GM19351 (cell line): Measurements from ENCODE around the gene SPAG4.

ENCODE experiments used
- ATAC-seq: cut with Tn5 transposase; IDR thresholded peaks from one replicate; pipeline ENCODE4 v1.9.1; 2021; ENCODE audit warnings: mild to moderate bottlenecking, moderate library complexity; ENCODE audit not compliant: unreplicated experiment

The SPAG4 gene

DNA sequence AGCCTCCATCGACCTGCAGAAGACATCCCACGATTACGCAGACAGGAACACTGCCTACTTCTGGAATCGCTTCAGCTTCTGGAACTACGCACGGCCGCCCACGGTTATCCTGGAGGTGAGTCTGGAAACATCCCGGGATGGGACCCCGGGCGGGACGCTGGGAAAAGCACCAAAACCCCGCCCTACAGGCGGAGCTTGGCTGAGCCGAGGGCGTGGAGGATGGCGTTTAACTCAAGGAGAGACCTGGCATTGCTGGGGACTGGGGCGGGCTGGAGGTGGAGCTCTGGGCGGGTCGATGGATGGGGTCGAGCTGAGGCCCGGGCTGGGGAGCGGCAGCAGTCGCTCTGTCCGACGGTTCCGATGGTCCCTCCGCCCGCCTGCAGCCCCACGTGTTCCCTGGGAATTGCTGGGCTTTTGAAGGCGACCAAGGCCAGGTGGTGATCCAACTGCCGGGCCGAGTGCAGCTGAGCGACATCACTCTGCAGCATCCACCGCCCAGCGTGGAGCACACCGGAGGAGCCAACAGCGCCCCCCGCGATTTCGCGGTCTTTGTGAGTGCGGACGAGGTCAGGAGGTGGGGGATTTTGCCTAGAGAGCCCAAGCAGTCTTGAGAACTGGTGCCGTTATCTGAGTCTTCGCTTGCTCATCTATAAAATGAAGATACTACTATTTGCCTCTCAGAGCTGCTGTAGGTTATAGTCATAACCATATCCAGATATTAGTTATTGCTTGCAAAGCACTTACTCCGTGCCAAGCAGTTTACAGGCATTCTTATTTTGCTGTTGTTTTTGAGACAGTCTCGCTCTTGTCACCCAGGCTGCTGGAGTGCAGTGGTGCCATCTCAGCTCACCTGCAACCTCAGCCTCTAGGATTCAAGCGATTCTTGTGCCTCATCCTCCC lies 3.8 kb downstream of the SPAG4 start:
- ATAC-seq = peak; percentile 39

DNA sequence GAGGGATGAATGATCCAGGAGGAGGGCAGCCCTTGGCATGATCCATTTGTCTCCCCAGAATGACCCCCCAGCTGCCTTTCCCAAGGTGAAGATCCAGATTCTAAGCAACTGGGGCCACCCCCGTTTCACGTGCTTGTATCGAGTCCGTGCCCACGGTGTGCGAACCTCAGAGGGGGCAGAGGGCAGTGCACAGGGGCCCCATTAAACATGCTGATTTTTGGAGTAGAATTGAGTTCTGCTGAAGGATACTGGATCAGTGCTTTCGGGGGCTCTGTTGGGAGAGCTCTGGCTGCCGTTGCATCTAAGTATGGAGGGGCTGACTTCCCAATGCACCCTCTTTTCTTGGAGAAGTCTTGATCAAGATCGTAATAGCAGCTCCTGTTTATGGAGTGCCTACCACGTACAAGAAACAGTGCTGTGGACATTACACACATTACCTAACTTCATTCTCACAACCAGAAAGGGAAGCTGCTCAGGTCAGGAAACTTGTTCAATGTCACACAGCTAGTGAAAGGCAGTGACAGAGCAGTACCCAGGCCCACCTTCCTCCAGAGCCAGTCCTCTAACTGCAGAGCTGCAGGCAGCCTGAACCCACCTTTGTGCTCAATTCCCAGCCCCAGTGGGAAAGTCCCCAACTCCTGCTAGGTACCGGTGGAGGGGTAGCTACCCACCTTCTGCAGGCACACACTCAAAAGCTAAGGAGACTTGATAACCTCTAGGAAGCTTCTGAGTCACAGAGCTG lies 5.4 kb downstream of the SPAG4 start:
- no peak for ATAC-seq

DNA sequence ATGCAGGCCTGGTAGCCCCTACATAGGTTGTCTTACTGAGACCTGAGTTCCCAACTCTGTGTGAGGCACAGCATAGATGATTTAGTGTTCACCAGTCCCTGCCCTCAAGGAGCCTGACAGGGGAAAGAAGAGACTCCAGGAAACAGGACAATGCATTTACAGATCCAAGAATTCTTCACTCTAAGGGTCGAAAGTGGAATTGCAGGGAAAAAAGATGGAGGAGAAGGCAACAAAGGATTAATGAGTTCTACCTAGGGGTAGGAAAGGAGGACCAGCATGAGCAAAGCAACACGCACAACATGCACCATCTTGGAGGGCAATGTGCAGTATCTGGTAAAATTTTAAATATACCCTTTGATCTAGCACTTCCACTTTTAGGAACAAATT lies 5.9 kb downstream of the SPAG4 start:
- ATAC-seq = no peak

DNA sequence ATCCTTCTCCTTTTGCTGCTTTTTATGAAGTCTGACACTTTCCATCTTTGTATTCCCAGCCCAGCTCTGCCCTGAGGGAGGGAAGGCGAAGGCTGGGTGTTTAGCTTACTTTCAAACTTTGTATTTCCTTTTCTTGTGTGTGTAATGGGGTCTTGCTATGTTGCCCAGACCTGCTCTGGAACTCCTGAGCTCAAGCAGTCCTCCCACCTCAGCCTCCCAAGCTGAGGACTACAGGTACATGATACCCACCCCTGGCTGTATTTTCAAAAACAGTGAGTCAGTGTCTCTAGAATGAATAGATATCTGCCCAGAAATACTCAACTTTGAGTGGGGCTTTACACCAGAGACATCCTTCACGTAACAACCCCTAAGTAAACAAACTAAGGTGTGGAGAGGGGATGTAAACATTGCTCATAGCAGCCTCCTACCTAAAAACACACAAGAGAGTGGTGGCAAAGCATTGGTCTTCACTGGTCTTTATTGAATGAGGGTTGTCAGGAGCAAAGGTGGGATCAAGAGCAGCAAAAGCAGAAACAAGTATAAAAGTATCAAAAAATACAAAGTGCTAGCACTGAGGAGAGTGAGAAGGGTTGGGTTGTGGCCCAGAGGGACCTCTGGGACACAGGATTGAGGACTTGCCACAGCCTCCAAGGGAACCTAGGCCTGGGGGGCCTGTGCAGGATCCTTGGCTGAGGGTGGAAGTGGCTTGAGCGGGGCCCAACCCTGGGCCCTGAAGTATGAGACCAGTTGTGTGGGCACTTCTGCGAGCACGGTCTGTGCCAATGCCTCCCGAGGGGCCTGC lies 10.2 kb downstream of the SPAG4 start:
- ATAC-seq = no peak

DNA sequence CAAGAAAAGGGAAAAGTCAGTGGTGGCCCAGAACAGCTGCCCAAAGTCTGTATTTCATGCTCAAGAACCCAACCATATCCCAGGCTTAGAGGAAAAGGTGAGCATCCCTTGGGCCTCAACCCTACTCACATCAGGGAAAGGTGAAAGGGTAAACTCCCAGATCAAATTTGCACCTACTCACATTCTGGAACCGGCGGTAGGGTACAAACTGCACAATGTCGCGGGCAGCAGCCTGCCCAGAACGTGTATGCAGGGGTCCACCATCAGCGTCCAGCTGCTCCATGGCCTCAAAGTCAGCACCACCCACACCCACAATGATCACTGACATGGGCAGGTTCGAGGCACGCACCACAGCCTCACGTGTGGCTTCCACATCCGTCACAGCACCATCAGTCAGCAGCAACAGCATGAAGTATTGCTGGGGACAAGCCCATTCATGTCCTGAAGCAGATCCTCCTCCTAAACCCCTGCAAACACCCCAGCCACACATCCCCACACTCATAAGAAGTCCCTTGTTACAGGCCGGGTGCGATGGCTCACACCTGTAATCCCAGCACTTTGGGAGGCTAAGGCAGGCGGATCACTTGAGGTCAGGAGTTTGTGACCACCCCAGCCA lies 10.9 kb downstream of the SPAG4 start:
- ATAC-seq = no peak

- no peak for ATAC-seq
Measured at GRCh38 chr20:35627121-35627520, 11.5 kb downstream of the SPAG4 start.

- ATAC-seq = no peak
Measured at GRCh38 chr20:35629427-35630145, 14.0 kb downstream of the SPAG4 start.

DNA sequence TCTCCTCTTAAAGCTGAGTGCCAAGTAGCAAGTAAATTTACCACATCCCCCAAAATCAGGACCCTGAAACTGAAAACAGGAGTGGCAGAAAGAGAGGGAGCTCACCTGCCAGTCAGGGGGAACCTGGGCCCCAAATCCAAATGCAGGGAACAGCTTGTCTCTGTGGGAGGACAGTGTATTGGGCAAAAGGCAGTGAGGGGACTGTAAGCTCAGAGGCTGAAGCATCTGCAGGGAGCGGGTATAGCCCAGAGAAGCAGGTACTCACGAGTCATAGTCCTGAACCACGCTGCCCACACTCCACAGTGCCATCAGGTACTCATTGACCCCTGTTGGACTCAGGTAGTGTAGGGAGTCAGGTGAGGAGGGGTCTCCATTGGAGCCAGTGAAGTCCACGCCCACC lies 15.0 kb downstream of the SPAG4 start:
- ATAC-seq = no peak

GRCh38 chr20:35632539-35633115 lies 17.0 kb downstream of the SPAG4 start:
- ATAC-seq = no peak

- ATAC-seq = no peak
Measured at GRCh38 chr20:35635652-35636051, 20.0 kb downstream of the SPAG4 start.

DNA sequence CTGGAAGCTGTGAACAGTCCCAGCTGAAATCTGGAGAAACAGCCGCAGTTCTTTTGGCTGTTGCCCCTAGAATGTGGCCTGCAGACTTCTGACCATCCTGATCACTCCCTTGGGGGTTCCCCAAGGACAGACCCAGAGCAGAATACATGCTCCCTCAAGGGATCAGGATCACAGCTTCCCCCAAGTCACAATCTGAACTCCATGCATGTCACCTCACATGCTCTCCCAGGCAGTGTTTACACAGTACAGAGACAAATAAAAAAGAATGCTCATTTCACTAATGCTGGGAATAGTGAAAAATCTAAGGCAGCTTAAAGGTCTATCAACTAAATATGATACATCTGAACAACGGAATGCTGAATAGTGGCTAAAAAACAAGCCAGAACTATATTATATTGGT lies 20.5 kb downstream of the SPAG4 start:
- ATAC-seq = no peak

DNA sequence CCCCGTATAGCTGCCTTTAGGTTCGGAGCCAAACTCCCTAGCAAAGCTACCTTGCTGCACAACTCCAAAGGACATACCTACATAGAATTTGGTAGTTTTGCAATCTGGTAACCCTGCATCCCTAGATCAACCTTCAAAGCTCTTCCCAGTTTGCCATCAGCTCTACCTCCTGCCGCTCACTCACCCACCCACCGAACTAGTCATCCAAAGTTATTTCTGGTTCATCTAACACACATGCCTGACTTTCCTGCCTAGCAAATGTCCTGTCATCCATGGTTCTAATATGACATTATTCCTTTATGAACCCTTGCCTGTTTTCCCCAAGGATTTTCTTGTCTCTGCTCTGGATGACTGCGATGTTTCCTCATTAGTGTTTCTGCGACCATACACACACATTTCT lies 21.6 kb downstream of the SPAG4 start:
- ATAC-seq = no peak

DNA sequence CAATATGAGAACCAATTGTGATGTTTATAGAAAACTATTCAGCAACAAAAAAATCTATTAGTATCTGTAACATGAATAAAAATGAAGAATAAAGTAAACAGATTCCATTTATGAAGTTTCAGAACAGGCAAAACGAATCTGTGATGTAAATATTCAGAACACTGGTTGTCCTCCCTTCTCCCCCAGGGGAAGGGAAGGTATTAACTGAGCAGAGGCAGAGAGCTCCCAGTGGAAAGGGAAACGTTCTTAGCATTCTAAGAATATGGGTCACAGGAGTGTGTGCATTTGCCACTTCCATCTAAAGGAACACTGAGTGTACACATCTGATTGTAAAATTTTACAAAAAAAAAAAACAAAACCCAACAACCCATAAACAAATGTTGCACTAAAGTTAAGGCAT lies 23.1 kb downstream of the SPAG4 start:
- no peak for ATAC-seq

DNA sequence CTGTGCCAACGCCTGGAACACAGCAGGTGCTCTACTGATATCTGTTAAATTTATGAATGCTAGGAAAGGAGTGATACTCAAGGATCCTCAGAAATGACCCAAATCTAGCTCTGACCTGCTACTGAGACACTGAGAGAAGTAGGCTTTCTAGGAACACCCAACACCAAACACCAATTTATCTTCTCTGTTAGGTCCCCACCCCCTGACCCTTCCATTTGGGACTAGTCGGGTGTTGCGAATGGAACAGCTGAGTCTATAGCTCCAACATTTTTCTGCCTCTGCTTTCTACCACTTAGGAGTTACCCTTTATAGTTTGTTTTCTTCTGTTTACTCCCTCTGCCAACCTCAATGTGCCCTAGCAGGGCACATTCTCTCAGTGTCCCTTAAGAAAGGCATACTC lies 25.1 kb downstream of the SPAG4 start:
- no peak for ATAC-seq

- no peak for ATAC-seq
Measured at GRCh38 chr20:35641743-35642142, 26.1 kb downstream of the SPAG4 start.

DNA sequence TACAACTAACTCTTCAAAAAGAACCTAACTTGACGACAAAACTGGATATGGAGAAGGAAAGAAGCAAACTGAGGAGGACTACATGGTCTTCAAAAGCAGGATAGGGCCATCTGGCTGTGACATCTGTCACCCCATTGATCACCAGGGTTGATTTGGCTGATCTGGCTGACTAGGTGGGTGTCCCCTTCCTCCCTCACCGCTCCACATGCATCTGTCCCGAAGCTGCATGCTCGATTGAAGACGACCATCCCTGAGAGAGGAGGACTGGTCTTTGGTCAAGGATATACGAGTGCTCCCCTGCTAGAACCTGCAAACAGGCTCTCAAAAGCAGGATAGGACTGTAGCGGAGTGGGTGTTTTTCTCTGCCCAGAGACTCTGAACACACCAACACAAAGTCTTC lies 27.4 kb downstream of the SPAG4 start:
- no peak for ATAC-seq

DNA sequence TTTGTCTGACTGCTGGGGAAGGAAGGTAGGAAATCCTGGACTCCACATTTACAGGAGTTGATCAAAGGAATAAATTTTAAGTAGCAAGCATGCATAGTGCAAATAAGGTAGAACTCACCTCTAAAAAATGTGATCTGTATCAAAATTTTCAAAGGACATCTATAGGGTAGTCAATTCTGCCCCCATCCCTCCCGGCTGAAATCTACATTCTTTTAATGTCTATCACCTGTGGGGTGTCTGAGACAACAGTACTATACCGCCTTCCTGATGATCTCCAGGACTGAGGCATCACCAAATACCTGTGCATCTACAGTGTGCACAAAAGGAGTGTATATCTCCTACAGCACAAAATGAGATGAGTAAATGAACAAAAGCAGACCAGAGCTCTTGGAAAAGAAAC lies 29.2 kb downstream of the SPAG4 start:
- ATAC-seq = no peak

GRCh38 chr20:35648836-35649235 lies 33.2 kb downstream of the SPAG4 start:
- ATAC-seq = no peak

DNA sequence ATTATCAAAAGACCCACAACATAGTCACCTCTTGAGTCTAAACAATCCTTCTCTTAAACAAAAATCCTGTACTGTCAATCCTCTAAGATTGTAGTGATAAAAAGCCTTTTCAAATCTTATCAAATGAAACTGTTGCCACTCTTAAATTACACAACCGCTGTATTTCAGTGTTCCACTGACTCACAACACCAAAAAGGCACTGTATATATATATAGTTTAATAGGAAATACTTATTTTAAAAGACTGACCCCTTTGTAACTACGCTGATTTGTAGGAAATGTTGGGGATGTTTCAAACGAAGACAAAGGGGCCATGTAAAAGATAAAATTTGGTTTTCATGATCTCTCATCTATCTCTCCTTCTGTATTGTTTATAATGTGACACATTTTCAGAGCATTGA lies 35.0 kb downstream of the SPAG4 start:
- no peak for ATAC-seq

GRCh38 chr20:35651958-35652357 lies 36.3 kb downstream of the SPAG4 start:
- ATAC-seq = no peak
